Endothelial cell of umbilical vein (primary cell): ENCODE measurements around the gene ST3GAL5. TPM values are rescaled to one million over a fixed set of nuclear protein-coding genes. Genes with fewer than 3 reads are reported as not detected.

ENCODE experiments used
- BruUV-seq: library from RNA; stranded (reverse); fragments of 400-500 nt; replicated peaks from 2 replicates; lab custom pipeline; 2021; lab: Mats Ljungman, UMichigan
- CTCF ChIA-PET: fragments of 300-600, 350-600 bp; sonication (Branson Sonifier 250); formaldehyde crosslinking; loops from one replicate; lab custom pipeline; 2021; ENCODE audit warnings: antibody characterized with exemption, inconsistent platforms; lab: Charles Lee
- POLR2A ChIA-PET: fragments of 300-600, 350-600 bp; sonication (Branson Sonifier 250); formaldehyde crosslinking; loops from one replicate; lab custom pipeline; 2021; ENCODE audit warnings: antibody characterized with exemption, inconsistent platforms; lab: Charles Lee
- DNase-seq: peaks from one replicate; pipeline ENCODE4 v3.0.0-alpha.2; 2011; ENCODE audit warnings: low read depth, low spot score
- FAIRE-seq: peaks from 2 replicates; lab custom pipeline; 2011; peaks lifted over from hg19 to GRCh38; lab: Jason Lieb, UNC
- H2AFZ ChIP-seq: 2 replicates; pipeline ENCODE4 v1.6.0; 2012; ENCODE audit warnings: low read depth, low read length, control low read depth, inconsistent platforms
- H3K27ac ChIP-seq: 2 replicates; pipeline ENCODE4 v1.5.1; 2011; ENCODE audit warnings: low read depth, mild to moderate bottlenecking, control low read depth, low read length, moderate library complexity; ENCODE audit not compliant: insufficient read depth
- H3K27me3 ChIP-seq, 2 experiments: 2 replicates each; pipeline versions ENCODE4 v1.6.0 to v1.6.1; 2011; ENCODE audit warnings: low read length in 2 of 2, mixed read lengths in 1 of 2; ENCODE audit not compliant: control insufficient read depth in 2 of 2, insufficient read depth in 2 of 2
- H3K36me3 ChIP-seq, 2 experiments: 2 replicates in 1 of 2; 3 replicates in 1 of 2; pipeline ENCODE4 v1.5.1; 2011; ENCODE audit warnings: low read length in 2 of 2, mild to moderate bottlenecking in 1 of 2, moderate library complexity in 1 of 2; ENCODE audit not compliant: control insufficient read depth in 2 of 2, insufficient read depth in 2 of 2; ENCODE audit errors: extremely low read depth in 1 of 2
- H3K4me1 ChIP-seq: 3 replicates; pipeline ENCODE4 v1.5.1; 2011; ENCODE audit warnings: mild to moderate bottlenecking, low read length; ENCODE audit not compliant: control insufficient read depth, insufficient read depth; ENCODE audit errors: extremely low read depth
- H3K4me2 ChIP-seq: 2 replicates; pipeline ENCODE4 v1.6.1; 2011; ENCODE audit warnings: low read length, control low read depth, mixed read lengths; ENCODE audit not compliant: insufficient read depth
- H3K4me3 ChIP-seq, 3 experiments: fragments of 200-600 bp in 1 of 3; sonication (generic), shearing (Covaris generic) in 1 of 3; replicated peaks in 1 of 3; 2 replicates each; pipeline ENCODE4 v1.5.1; 2011 to 2016; ENCODE audit warnings: control low read depth in 3 of 3, low read length in 3 of 3, mild to moderate bottlenecking in 2 of 3, inconsistent platforms in 1 of 3, low read depth in 1 of 3, moderate library complexity in 1 of 3; ENCODE audit not compliant: insufficient read depth in 1 of 3
- H3K79me2 ChIP-seq: 2 replicates; pipeline ENCODE4 v1.6.0; 2012; ENCODE audit warnings: low read length, inconsistent platforms; ENCODE audit not compliant: control insufficient read depth, insufficient read depth
- H3K9ac ChIP-seq: replicated peaks from 2 replicates; pipeline ENCODE3; 2011; ENCODE audit warnings: low read length, control low read depth; ENCODE audit not compliant: insufficient read depth; ENCODE audit errors: extremely low read depth
- H3K9me1 ChIP-seq: replicated peaks from 3 replicates; pipeline ENCODE4 v1.6.0; 2011; ENCODE audit warnings: mild to moderate bottlenecking, low read length; ENCODE audit not compliant: control insufficient read depth, insufficient read depth; ENCODE audit errors: extremely low read depth
- H3K9me3 ChIP-seq: replicated peaks from 2 replicates; pipeline ENCODE4 v1.5.1; 2012; ENCODE audit warnings: low read length, inconsistent platforms; ENCODE audit not compliant: control insufficient read depth, insufficient read depth
- H4K20me1 ChIP-seq: replicated peaks from 2 replicates; pipeline ENCODE3; 2011; ENCODE audit warnings: mild to moderate bottlenecking, low read length; ENCODE audit not compliant: control insufficient read depth, insufficient read depth; ENCODE audit errors: extremely low read depth
- CTCF ChIP-seq, 2 donors: IDR thresholded peaks; 1 replicate in 1 of 2; 2 replicates in 1 of 2; pipeline ENCODE4 v1.5.1; 2011; ENCODE audit warnings: low read length in 2 of 2, mild to moderate bottlenecking in 2 of 2, moderate library complexity in 2 of 2, control low read depth in 1 of 2, inconsistent platforms in 1 of 2, low read depth in 1 of 2; ENCODE audit not compliant: insufficient read depth in 1 of 2; ENCODE audit errors: extremely low read depth in 1 of 2
- EZH2 ChIP-seq: IDR thresholded peaks from 2 replicates; pipeline ENCODE4 v1.6.1; 2012; ENCODE audit warnings: borderline replicate concordance, low read depth, mild to moderate bottlenecking, moderate library complexity, low read length, inconsistent platforms; ENCODE audit not compliant: severe bottlenecking
- POLR2AphosphoS5 ChIP-seq: IDR thresholded peaks from 2 replicates; pipeline ENCODE4 v1.6.1; 2012; ENCODE audit warnings: low read depth, mild to moderate bottlenecking, control low read depth, low read length, moderate library complexity; ENCODE audit not compliant: insufficient read depth
- dilution Hi-C: fragments of 300-500 bp; cut with MboI; formaldehyde crosslinking; loops from one replicate; pipeline ENCODE4 v1.15.0; 2019; ENCODE audit warnings: low sequenced_read_pairs; ENCODE audit not compliant: extremely low pct_ligation_motif_present
- intact Hi-C: fragments of 100-400 bp; cut with micrococcal nuclease; formaldehyde crosslinking; loops from one replicate; pipeline ENCODE4 v1.10.0; 2022
- polyA plus RNA-seq, 4 experiments: library from polyadenylated mRNA; depleted of rRNA in 3 of 4; stranded (reverse) in 3 of 4; unstranded in 1 of 4; fragments of >200 nt; gene quantifications; 2 replicates each; pipeline versions ENCODE4 v1.2.1 to v1.2.3, GENCODE V29; 2011 to 2012; ENCODE audit warnings: missing spikeins in 1 of 4
- total RNA-seq: library from RNA; stranded (reverse); gene quantifications from 2 replicates; pipeline ENCODE4 v1.2.3, GENCODE V29; 2021

Gene ST3GAL5
- total and polyA plus RNA-seq, 2 donors (not counting 3 experiments of a cell fraction or from before 2014, with no cell fraction given) = 9.5 to 16.0 TPM

- H3K9me1 ChIP-seq = no peaks in the 10 kb centered on the region
- intact Hi-C loops = no loop called here
Measured at GRCh38 chr2:85873679-85874078, 15.1 kb downstream of the ST3GAL5 start.

More at GRCh38 chr2:85873679-85874078, 15.1 kb downstream of the ST3GAL5 start:
- peaks cover 6% of the 10 kb centered on the region for H3K4me1 ChIP-seq
- no peak overlapping the region for H3K27ac ChIP-seq
- H2AFZ ChIP-seq = no peak overlapping the region
- H3K79me2 ChIP-seq = no peaks in the 10 kb centered on the region
- no TSS peak for BruUV-seq
- H3K27me3 ChIP-seq = no peaks in the 10 kb centered on the region
- DNase-seq (no peak), FAIRE-seq (no peak)
- no peaks in the 10 kb centered on the region for H3K9me3 ChIP-seq
- no peak for TF ChIP-seq POLR2AphosphoS5
- TF ChIP-seq CTCF (IDR thresholded peaks at IDR 0.05; ENCODE audit: extremely low read depth in 1 of 2, insufficient read depth in 1 of 2, low read depth in 1 of 2, low read length in 2 of 2) = peak in 1 of 2 donors; percentile 22
- no peak for TF ChIP-seq EZH2
- H3K9ac ChIP-seq = no peak overlapping the region
- dilution Hi-C loops = no loop called here
- H3K36me3 ChIP-seq = no peaks in the 10 kb centered on the region
- H3K4me3 ChIP-seq = no peak overlapping the region
- CTCF ChIA-PET = interaction anchor here (0.6 to 1.0 kb wide), 2 partner anchors 14 to 46 kb away, joined by 3 to 5 read pairs; no protein-coding TSS in a partner anchor
- no peak overlapping the region for H3K4me2 ChIP-seq
- POLR2A ChIA-PET = no interaction called here
- no peaks in the 10 kb centered on the region for H4K20me1 ChIP-seq
